Effector CD8-positive, alpha-beta T cell (primary cell): ENCODE results near the gene THRSP.

Experiments
- DNase-seq: peaks from one replicate; lab custom pipeline; 2025; lab: John Stamatoyannopoulos, UW

Gene THRSP

GRCh38 chr11:78097666-78098385 is 34.2 kb downstream of the THRSP start:
- no peak for DNase-seq

GRCh38 chr11:78099666-78100065 is 36.0 kb downstream of the THRSP start:
- DNase-seq: no peak

GRCh38 chr11:78100261-78100660 is 36.6 kb downstream of the THRSP start:
- no peak for DNase-seq

- no peak for DNase-seq
These were observed 37.2 kb downstream of the THRSP start for GRCh38 chr11:78100676-78101472.

- no peak for DNase-seq
These were observed 45.7 kb downstream of the THRSP start for GRCh38 chr11:78109081-78110015.

- DNase-seq: no peak
These were observed 46.7 kb downstream of the THRSP start for GRCh38 chr11:78110351-78110750.

GRCh38 chr11:78110830-78111229 is 47.2 kb downstream of the THRSP start:
- DNase-seq: no peak

GRCh38 chr11:78111298-78111697 is 47.6 kb downstream of the THRSP start:
- no peak for DNase-seq

GRCh38 chr11:78112582-78113275 is 49.1 kb downstream of the THRSP start:
- DNase-seq: no peak
